Esophagus squamous epithelium (tissue), 5 donors: ENCODE measurements around the gene KCNH6. TPM values are rescaled to one million over a fixed set of nuclear protein-coding genes. Genes with fewer than 3 reads are reported as not detected.

Experiments
- DNase-seq: peaks from one replicate; lab custom pipeline; 2025; lab: John Stamatoyannopoulos, UW
- H3K27ac ChIP-seq, 4 donors: fragments of 200-600 bp; sonication (generic); one replicate each; pipeline ENCODE4 v1.5.1; 2016 to 2019; ENCODE audit warnings: mild to moderate bottlenecking in 1 of 4
- H3K27me3 ChIP-seq, 4 donors: fragments of 200-600 bp; sonication (generic); 1 replicate in 3 of 4; 2 replicates in 1 of 4; pipeline versions ENCODE4 v1.5.1 to v1.6.0; 2017 to 2021; ENCODE audit warnings: antibody characterized with exemption in 1 of 4
- H3K36me3 ChIP-seq, 3 donors: fragments of 200-600 bp; sonication (generic); one replicate each; pipeline ENCODE4 v1.5.1; 2016 to 2019
- H3K4me1 ChIP-seq, 3 donors: fragments of 200-600 bp; sonication (generic); one replicate each; pipeline ENCODE4 v1.5.1; 2017 to 2019
- H3K4me3 ChIP-seq, 4 donors: fragments of 200-600 bp; sonication (generic); 1 replicate in 3 of 4; 2 replicates in 1 of 4; pipeline ENCODE4 v1.5.1; 2016 to 2019; ENCODE audit warnings: mild to moderate bottlenecking in 2 of 4, moderate library complexity in 1 of 4
- H3K9me3 ChIP-seq, 3 donors: fragments of 200-600 bp; sonication (generic); one replicate each; pipeline ENCODE4 v1.5.1; 2016 to 2019
- CTCF ChIP-seq, 6 experiments: fragments of 450-650 bp in 4 of 6; fragments of 200-600 bp in 2 of 6; sonication (generic) in 2 of 6; IDR thresholded peaks; one replicate each; pipeline ENCODE4 v1.5.1; 2016 to 2019; ENCODE audit warnings: antibody characterized with exemption in 6 of 6, mild to moderate bottlenecking in 4 of 6, moderate library complexity in 4 of 6
- POLR2A ChIP-seq, 4 donors: fragments of 450-650 bp; IDR thresholded peaks; one replicate each; pipeline ENCODE4 v1.6.1; 2017; ENCODE audit warnings: antibody characterized with exemption in 4 of 4, mild to moderate bottlenecking in 4 of 4, moderate library complexity in 3 of 4
- WGBS, 2 donors: methylation state at CpG; one replicate each; pipeline ENCODE4 v1.1.5; 2018; 5-methylcytosine and 5-hydroxymethylcytosine counted together
- intact Hi-C: fragments of 100-400 bp; cut with DNase I; formaldehyde crosslinking; loops from one replicate; pipeline ENCODE4 v1.15.0; 2022
- total RNA-seq, 4 donors: library from RNA; depleted of rRNA; stranded (reverse); fragments of >200 nt; gene quantifications; one replicate each; pipeline ENCODE4 v1.1.0, GENCODE V29; 2016
- donor health status: DM: yes; HTN: yes; CAD: no.

KCNH6 gene
- total RNA-seq, 4 donors from 2014 or later, result not detected

DNA sequence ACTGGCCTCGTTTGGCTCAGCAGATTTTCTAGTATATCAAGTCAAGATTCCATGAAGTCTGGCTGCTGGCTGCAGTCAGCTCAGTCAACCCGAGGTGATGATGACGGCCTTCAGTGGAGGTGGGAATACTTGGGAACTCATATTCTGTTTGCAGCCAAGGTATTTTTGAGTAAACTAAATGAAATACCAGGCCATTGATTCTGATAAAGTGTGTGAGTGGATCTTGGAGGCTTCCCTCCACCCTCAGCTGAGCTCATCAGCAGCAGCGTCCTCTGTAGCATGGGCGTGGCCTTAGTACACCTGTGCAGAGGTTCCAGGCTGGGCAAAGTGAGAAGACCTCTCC, 55.6 kb downstream of the KCNH6 start:
- no peak overlapping the region for H3K27ac ChIP-seq
- H3K4me1 ChIP-seq, result peaks cover 0 to 4% (median 0%) of the 10 kb centered on the region in 3 donors
- no peaks in the 10 kb centered on the region for H3K9me3 ChIP-seq
- no peak for DNase-seq
- peaks cover 4 to 58% (median 16%) of the 10 kb centered on the region in 3 donors for H3K36me3 ChIP-seq
- 68 to 80% methylated on average over 4 to 5 of the region's 5 CpGs for WGBS, 2 donors
- H3K4me3 ChIP-seq, result no peak overlapping the region
- intact Hi-C loops, result no loop called here
- TF ChIP-seq CTCF (IDR thresholded peaks at IDR 0.05), result no peak
- TF ChIP-seq POLR2A (IDR thresholded peaks at IDR 0.05), result no peak
- H3K27me3 ChIP-seq, result no peaks in the 10 kb centered on the region

DNA sequence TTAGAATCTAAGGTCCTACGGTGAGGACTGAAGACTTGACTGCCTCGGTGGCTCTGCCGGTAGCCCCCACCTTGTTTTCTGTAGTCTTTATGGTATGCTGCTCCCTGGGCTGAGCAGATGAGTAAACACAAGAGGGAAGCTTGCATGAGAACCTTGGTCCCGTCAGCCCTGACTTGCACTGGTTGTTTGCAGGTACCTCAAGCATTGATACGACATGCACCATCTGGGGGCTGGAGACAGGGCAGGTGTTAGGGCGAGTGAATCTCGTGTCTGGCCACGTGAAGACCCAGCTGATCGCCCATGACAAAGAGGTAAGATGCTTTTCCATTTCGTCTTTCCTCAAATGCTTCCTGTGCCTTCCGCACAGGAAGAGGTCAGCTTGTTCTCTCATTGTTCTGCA, 56.5 kb downstream of the KCNH6 start:
- Histone ChIP-seq H3K4me1 (peaks cover 0 to 4% (median 0%) of the 10 kb centered on the region in 3 donors), H3K36me3 (peaks cover 8 to 67% (median 24%) of the 10 kb centered on the region in 3 donors), H3K9me3 (no peaks in the 10 kb centered on the region), H3K27ac (no peak overlapping the region), H3K27me3 (no peaks in the 10 kb centered on the region), H3K4me3 (no peak overlapping the region)
- TF ChIP-seq POLR2A (IDR thresholded peaks at IDR 0.05), result no peak
- TF ChIP-seq CTCF (IDR thresholded peaks at IDR 0.05), result no peak
- intact Hi-C loops, result no loop called here
- no peak for DNase-seq
- WGBS, 2 donors, result 59 to 66% methylated on average over 10 to 11 of the region's 11 CpGs

- Histone ChIP-seq H3K27ac (no peak overlapping the region), H3K27me3 (no peaks in the 10 kb centered on the region), H3K4me1 (no peaks in the 10 kb centered on the region), H3K9me3 (no peaks in the 10 kb centered on the region), H3K4me3 (no peak overlapping the region), H3K36me3 (peaks cover 17 to 100% (median 45%) of the 10 kb centered on the region in 3 donors)
- intact Hi-C loops, result no loop called here
- 83 to 84% methylated on average over 5 of the region's 5 CpGs for WGBS, 2 donors
- DNase-seq, result no peak
- no peak for TF ChIP-seq CTCF (IDR thresholded peaks at IDR 0.05)
These were observed 64.6 kb downstream of the KCNH6 start for GRCh38 chr17:63587770-63588169.

DNA sequence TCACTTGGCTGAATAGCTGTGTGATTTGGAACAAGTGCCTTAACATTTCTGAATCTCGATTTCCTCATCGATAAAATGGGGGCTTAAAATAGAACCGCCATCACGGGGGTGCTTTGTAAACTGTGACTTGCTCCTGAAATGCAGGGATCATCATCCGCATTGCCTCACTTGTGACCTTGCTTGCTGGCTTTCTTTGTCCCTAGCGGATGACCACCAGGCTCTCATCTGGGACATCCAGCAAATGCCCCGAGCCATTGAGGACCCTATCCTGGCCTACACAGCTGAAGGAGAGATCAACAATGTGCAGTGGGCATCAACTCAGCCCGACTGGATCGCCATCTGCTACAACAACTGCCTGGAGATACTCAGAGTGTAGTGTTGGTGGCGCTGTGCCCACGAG, 65.6 kb downstream of the KCNH6 start:
- peaks cover 12 to 100% (median 39%) of the 10 kb centered on the region in 3 donors for H3K36me3 ChIP-seq
- intact Hi-C loops, result no loop called here
- no peaks in the 10 kb centered on the region for H3K4me1 ChIP-seq
- H3K27ac ChIP-seq, result no peak overlapping the region
- no peaks in the 10 kb centered on the region for H3K27me3 ChIP-seq
- H3K4me3 ChIP-seq, result no peak overlapping the region
- no peak for DNase-seq
- TF ChIP-seq POLR2A (IDR thresholded peaks at IDR 0.05) (no peak), CTCF (IDR thresholded peaks at IDR 0.05) (no peak)
- H3K9me3 ChIP-seq, result no peaks in the 10 kb centered on the region
- 92% methylated on average over 10 of the region's 11 CpGs for WGBS, 2 donors

DNA sequence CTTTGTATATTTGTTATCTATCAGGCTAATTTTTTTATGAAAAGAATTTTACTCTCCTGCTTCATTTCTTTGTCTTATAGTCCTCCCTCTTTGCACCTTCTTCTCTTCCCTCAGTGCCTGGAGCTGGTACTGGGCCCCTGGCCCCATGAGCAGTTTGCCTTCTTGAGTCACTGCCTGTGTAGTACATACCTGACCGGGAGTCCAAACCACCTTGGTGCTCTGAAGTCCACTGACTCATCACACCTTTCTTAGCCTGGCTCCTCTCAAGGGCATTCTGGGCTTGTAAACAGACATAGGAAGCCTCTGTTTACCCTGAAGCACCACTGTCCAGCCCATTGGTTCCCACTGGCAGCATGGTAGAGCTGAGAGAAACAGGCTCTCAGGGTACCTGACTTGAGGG, 66.5 kb downstream of the KCNH6 start:
- peaks cover 9 to 100% (median 32%) of the 10 kb centered on the region in 3 donors for H3K36me3 ChIP-seq
- H3K9me3 ChIP-seq, result no peaks in the 10 kb centered on the region
- TF ChIP-seq CTCF (IDR thresholded peaks at IDR 0.05), result no peak
- TF ChIP-seq POLR2A (IDR thresholded peaks at IDR 0.05), result no peak
- no peak for DNase-seq
- intact Hi-C loops, result no loop called here
- H3K4me1 ChIP-seq, result no peaks in the 10 kb centered on the region
- no peaks in the 10 kb centered on the region for H3K27me3 ChIP-seq
- WGBS, 2 donors, result 63 to 83% methylated on average over 1 of the region's 1 CpG
- no peak overlapping the region for H3K4me3 ChIP-seq
- H3K27ac ChIP-seq, result no peak overlapping the region
